ENCODE data around the gene MEAK7.

DNA sequence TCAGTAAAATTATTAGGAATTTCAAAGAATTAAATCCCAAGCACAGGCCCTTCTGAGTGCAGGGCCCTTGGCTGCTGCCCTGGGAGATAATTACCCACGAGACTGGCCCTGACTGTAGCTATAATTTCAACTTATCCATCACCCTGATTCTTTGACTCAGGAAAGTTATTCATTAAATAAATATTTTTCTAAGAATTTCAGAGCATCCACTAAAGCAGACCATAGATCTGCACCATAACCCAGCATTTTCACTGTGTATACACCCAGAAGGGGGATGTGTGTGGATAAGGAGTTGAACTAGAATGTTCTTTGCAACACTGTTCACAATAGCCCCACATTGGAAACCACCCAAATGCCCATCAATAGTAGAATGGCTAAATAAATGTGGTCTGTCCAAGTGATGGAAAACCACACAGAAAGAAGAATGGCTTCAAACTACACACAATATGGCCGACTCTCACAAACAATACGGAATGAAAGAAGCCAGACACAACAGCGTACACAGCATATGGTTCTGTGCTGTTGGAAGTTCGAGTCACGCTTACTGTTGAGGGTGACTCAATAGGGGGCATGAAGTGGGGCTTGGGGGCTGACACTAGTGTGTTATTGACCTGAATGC is 33.9 kb upstream of the MEAK7 start:
- TF ChIP-seq YY1 (IDR thresholded peaks at IDR 0.05; ENCODE audit: insufficient read depth, insufficient read length) (no peak), ZNF274 (IDR thresholded peaks at IDR 0.05; ENCODE audit: low read depth, low read length) (no peak), SUZ12 (IDR thresholded peaks at IDR 0.05; ENCODE audit: extremely low read depth, insufficient read depth, insufficient read length) (no peak)

All from NT2/D1 (cell line).